Measurements from ENCODE around the gene FRMD7.

Gene FRMD7

DNA sequence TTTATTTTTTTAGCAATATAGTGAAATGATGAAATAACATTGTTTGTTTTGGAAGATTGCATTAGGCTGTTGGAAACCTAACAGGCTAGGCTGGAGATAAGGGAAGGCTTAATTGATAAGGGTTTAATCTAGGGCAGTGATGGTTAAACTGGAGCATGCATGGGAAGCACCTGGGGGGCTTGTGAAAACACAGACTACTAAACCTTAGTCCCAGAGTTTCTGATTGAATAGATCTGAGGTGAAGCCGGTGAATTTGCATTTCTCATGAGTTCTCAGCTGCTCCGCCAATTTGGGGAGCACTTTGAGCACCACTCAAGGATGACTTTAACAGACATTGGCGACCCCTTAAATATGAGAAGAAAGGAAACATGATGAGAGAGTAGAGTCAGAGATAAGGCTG lies 93.2 kb downstream of the FRMD7 start:
- DNase-seq (ENCODE audit: low read depth), result no peak

DNA sequence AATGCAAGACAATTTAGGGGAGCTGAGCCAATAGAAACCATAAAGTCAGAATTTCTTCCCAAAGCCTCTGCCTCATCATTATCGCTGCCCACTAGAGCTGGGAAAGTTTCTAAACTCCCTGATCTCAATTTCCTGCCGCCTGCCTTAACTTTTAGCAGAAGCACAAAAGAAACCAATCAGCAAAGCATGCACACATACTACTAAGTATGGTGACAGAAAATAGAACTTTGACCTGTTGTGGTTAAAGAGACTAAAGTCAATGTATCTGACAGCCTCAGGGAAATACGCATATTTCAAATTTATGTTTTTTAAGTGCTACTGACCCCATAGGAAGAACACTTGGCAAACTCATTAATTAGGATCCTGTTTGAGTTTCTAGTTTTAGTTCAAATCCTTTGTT lies 94.7 kb downstream of the FRMD7 start:
- no peak for DNase-seq (ENCODE audit: low read depth)

DNA sequence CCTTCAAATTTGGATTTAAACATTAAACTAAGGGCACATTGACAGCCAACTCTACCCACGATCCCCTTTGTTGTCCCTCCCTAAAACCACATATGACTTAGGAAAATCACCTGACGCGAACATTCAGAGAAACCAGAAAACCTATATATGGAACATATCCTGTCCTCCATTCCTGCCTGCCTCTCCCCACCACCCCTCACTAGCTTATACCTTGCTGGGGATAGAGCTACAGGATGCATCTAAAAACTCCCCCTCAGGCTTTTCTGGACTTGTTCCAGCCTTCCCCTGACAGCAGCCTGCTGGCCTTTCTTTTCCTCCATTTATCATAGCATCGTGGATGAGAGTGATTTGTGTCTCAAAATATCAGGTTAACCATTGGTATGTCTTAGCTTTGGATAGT lies 96.0 kb downstream of the FRMD7 start:
- no peak for DNase-seq (ENCODE audit: low read depth)

DNA sequence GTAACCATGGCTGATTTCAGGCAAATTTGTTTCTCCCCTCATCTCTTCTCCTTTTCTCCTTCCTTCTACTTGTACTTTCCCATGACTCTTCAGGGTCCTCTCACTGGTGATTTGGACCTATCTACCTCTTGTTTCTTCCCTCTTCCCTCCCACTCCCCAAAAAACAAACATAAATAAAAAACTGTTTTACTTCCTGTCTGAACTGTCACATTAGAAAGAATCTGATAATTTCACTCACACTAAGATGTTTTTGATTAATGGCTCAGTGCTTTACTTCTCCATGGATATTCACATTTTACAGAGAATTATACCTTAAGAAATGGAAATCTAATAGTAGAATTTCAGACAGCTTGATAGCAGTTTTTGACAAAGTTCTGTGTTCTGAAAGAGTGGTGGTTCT lies 97.6 kb downstream of the FRMD7 start:
- no peak for DNase-seq (ENCODE audit: low read depth)

All from stimulated activated CD8-positive, alpha-beta memory T cell treated with anti-CD3 and anti-CD28 coated beads, Interleukin-7, amount 100 ng/mL, for 24 hours (primary cell).